Neural progenitor cell (in vitro differentiated cells): ENCODE data around the gene REEP1. TPM values are rescaled to one million over a fixed set of nuclear protein-coding genes. Genes with fewer than 3 reads are reported as not detected.

Source experiments
- DNase-seq: peaks from one replicate; pipeline ENCODE4 v3.0.0-alpha.2; 2016; ENCODE audit warnings: low spot score
- H2AFZ ChIP-seq: fragments of 200-600 bp; sonication (generic); replicated peaks from 2 replicates; pipeline ENCODE4 v1.6.1; 2016; ENCODE audit warnings: antibody characterized with exemption
- H3F3A ChIP-seq: fragments of 200-600 bp; sonication (generic); 2 replicates; pipeline ENCODE4 v1.6.1; 2016; ENCODE audit warnings: antibody characterized with exemption, low read depth
- H3K27ac ChIP-seq: fragments of 200-600 bp; sonication (generic); 2 replicates; pipeline ENCODE4 v1.5.1; 2016; ENCODE audit warnings: mild to moderate bottlenecking
- H3K27me3 ChIP-seq: fragments of 200-600 bp; sonication (generic); 2 replicates; pipeline ENCODE4 v1.6.1; 2016; ENCODE audit warnings: mild to moderate bottlenecking, moderate library complexity
- H3K36me3 ChIP-seq: fragments of 200-600 bp; sonication (generic); 2 replicates; pipeline ENCODE4 v1.5.1; 2016
- H3K4me1 ChIP-seq: fragments of 200-600 bp; sonication (generic); 2 replicates; pipeline ENCODE4 v1.6.1; 2016; ENCODE audit warnings: mixed run types
- H3K4me2 ChIP-seq: fragments of 200-600 bp; sonication (generic); 2 replicates; pipeline ENCODE4 v1.6.1; 2016
- H3K4me3 ChIP-seq: fragments of 200-600 bp; sonication (generic); 2 replicates; pipeline ENCODE4 v1.5.1; 2016
- H3K79me2 ChIP-seq: fragments of 200-600 bp; sonication (generic); 2 replicates; pipeline ENCODE4 v1.6.1; 2016; ENCODE audit warnings: low read depth
- H3K9ac ChIP-seq: fragments of 200-600 bp; sonication (generic); 2 replicates; pipeline ENCODE4 v1.6.1; 2016
- H3K9me3 ChIP-seq: fragments of 200-600 bp; sonication (generic); 2 replicates; pipeline ENCODE4 v1.5.1; 2016; ENCODE audit warnings: low read depth
- H4K20me1 ChIP-seq: fragments of 200-600 bp; sonication (generic); 2 replicates; pipeline ENCODE4 v1.6.1; 2016; ENCODE audit warnings: low read depth
- H3K27ac Mint-ChIP-seq: 3 replicates; pipeline ENCODE4 v1.8.0; 2021; ENCODE audit warnings: mixed read lengths
- H3K27me3 Mint-ChIP-seq: 2 replicates; pipeline ENCODE4 v1.8.0; 2022; ENCODE audit warnings: low read depth, mild to moderate bottlenecking, inconsistent platforms, moderate library complexity, mixed read lengths; ENCODE audit not compliant: insufficient read depth
- H3K36me3 Mint-ChIP-seq: 3 replicates; pipeline ENCODE4 v1.8.0; 2021; ENCODE audit warnings: mixed read lengths
- H3K4me1 Mint-ChIP-seq: 3 replicates; pipeline ENCODE4 v1.8.0; 2021; ENCODE audit warnings: mixed read lengths
- H3K4me3 Mint-ChIP-seq: 3 replicates; pipeline ENCODE4 v1.8.0; 2021; ENCODE audit warnings: mild to moderate bottlenecking, moderate library complexity, mixed read lengths
- H3K9me3 Mint-ChIP-seq: 3 replicates; pipeline ENCODE4 v1.8.0; 2020; ENCODE audit warnings: mixed read lengths
- EZH2 ChIP-seq: fragments of 200-600 bp; sonication (generic); IDR thresholded peaks from 2 replicates; pipeline ENCODE4 v1.6.1; 2017; ENCODE audit warnings: antibody characterized with exemption, mild to moderate bottlenecking, moderate library complexity
- EZH2phosphoT487 ChIP-seq: fragments of 200-600 bp; sonication (generic); IDR thresholded peaks from 2 replicates; pipeline ENCODE4 v1.6.1; 2017; ENCODE audit warnings: antibody characterized with exemption
- total RNA-seq: library from RNA; depleted of rRNA; stranded (reverse); fragments of >200 nt; gene quantifications from 2 replicates; pipeline ENCODE4 v1.2.3, GENCODE V29; 2015; ENCODE audit warnings: low replicate concordance
- TF ChIP-seq, protein P1 (sequence below): fragments of 200-600 bp; sonication (generic); IDR thresholded peaks from 2 replicates; pipeline ENCODE4 v1.5.1; 2017; ENCODE audit warnings: antibody characterized with exemption, mild to moderate bottlenecking

The REEP1 gene
- total RNA-seq, 1 donor from 2014 or later = 0.88 TPM

- peaks cover 44% of the 10 kb centered on the region for H3K27me3 Mint-ChIP-seq
- peak; percentile 7 for DNase-seq
- Histone ChIP-seq H3K4me2 (peak overlapping the region; percentile 100), H3K9ac (no peak overlapping the region), H3K36me3 (no peaks in the 10 kb centered on the region), H3K79me2 (no peaks in the 10 kb centered on the region), H3F3A (peaks cover 15% of the 10 kb centered on the region), H3K4me1 (peaks cover 17% of the 10 kb centered on the region), H2AFZ (no peak overlapping the region), H3K27me3 (peaks cover 82% of the 10 kb centered on the region), H3K9me3 (no peaks in the 10 kb centered on the region), H3K4me3 (peak overlapping the region; percentile 68), H3K27ac (no peak overlapping the region), H4K20me1 (peaks cover 16% of the 10 kb centered on the region)
- TF ChIP-seq EZH2 = no peak
- no peak for TF ChIP-seq EZH2phosphoT487
- no peaks in the 10 kb centered on the region for H3K36me3 Mint-ChIP-seq
- H3K27ac Mint-ChIP-seq = no peak overlapping the region
- peaks cover 5% of the 10 kb centered on the region for H3K9me3 Mint-ChIP-seq
- peak overlapping the region; percentile 92 for H3K4me3 Mint-ChIP-seq
- peaks cover 26% of the 10 kb centered on the region for H3K4me1 Mint-ChIP-seq
Measured at GRCh38 chr2:86335865-86336674, 1.4 kb downstream of the REEP1 start.

DNA sequence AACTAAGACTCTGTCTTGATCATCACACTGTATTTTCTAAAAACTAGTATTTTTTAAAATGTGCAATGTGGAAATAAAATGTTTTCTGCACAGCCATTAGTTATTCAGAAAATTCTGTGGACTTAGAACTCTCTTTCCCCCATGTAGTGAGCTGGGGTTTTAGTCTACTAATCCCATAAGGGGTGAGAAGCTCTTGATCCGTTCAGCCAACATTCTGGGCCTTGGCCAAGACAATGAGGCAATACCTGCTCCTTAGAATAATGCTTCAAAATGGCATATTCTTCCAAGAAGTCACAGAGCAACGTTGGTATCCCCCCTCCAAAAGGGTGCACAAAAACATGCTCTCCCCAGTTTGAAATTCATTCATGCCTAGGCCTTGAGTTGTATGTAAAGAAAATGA, 4.0 kb downstream of the REEP1 start:
- Histone ChIP-seq H3K4me3 (no peak overlapping the region), H3K9ac (no peak overlapping the region), H3K9me3 (no peaks in the 10 kb centered on the region), H3F3A (peaks cover 15% of the 10 kb centered on the region), H3K27me3 (peaks cover 56% of the 10 kb centered on the region), H3K79me2 (no peaks in the 10 kb centered on the region), H3K27ac (no peak overlapping the region), H3K36me3 (no peaks in the 10 kb centered on the region), H3K4me2 (no peak overlapping the region), H4K20me1 (peaks cover 14% of the 10 kb centered on the region), H3K4me1 (peaks cover 17% of the 10 kb centered on the region), H2AFZ (no peak overlapping the region)
- DNase-seq = no peak
- H3K4me1 Mint-ChIP-seq = peaks cover 26% of the 10 kb centered on the region
- no peaks in the 10 kb centered on the region for H3K36me3 Mint-ChIP-seq
- no peak overlapping the region for H3K27ac Mint-ChIP-seq
- peaks cover 8% of the 10 kb centered on the region for H3K9me3 Mint-ChIP-seq
- H3K27me3 Mint-ChIP-seq = peaks cover 34% of the 10 kb centered on the region
- H3K4me3 Mint-ChIP-seq = no peak overlapping the region
- no peak for TF ChIP-seq EZH2phosphoT487
- TF ChIP-seq, protein P1, sequence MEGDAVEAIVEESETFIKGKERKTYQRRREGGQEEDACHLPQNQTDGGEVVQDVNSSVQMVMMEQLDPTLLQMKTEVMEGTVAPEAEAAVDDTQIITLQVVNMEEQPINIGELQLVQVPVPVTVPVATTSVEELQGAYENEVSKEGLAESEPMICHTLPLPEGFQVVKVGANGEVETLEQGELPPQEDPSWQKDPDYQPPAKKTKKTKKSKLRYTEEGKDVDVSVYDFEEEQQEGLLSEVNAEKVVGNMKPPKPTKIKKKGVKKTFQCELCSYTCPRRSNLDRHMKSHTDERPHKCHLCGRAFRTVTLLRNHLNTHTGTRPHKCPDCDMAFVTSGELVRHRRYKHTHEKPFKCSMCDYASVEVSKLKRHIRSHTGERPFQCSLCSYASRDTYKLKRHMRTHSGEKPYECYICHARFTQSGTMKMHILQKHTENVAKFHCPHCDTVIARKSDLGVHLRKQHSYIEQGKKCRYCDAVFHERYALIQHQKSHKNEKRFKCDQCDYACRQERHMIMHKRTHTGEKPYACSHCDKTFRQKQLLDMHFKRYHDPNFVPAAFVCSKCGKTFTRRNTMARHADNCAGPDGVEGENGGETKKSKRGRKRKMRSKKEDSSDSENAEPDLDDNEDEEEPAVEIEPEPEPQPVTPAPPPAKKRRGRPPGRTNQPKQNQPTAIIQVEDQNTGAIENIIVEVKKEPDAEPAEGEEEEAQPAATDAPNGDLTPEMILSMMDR = no peak
- no peak for TF ChIP-seq EZH2

- no peak for TF ChIP-seq EZH2
- TF ChIP-seq, protein P1 = no peak
- TF ChIP-seq EZH2phosphoT487 = no peak
- H3K36me3 Mint-ChIP-seq = no peaks in the 10 kb centered on the region
- no peaks in the 10 kb centered on the region for H3K79me2 ChIP-seq
Measured at GRCh38 chr2:86332654-86333053, 4.8 kb downstream of the REEP1 start.

GRCh38 chr2:86331384-86331783, 6.0 kb downstream of the REEP1 start:
- Histone ChIP-seq H3K36me3 (no peaks in the 10 kb centered on the region), H3F3A (peaks cover 1% of the 10 kb centered on the region), H3K79me2 (no peaks in the 10 kb centered on the region), H3K4me2 (no peak overlapping the region), H4K20me1 (peaks cover 4% of the 10 kb centered on the region), H3K9me3 (no peaks in the 10 kb centered on the region), H3K4me3 (no peak overlapping the region), H3K9ac (no peak overlapping the region), H3K4me1 (peaks cover 9% of the 10 kb centered on the region), H3K27ac (no peak overlapping the region), H2AFZ (no peak overlapping the region), H3K27me3 (peaks cover 36% of the 10 kb centered on the region)
- peaks cover 17% of the 10 kb centered on the region for H3K4me1 Mint-ChIP-seq
- H3K27me3 Mint-ChIP-seq = peaks cover 29% of the 10 kb centered on the region
- H3K36me3 Mint-ChIP-seq = peaks cover 2% of the 10 kb centered on the region
- no peak for TF ChIP-seq EZH2phosphoT487
- no peak for TF ChIP-seq EZH2
- TF ChIP-seq, protein P1 = no peak
- no peak overlapping the region for H3K4me3 Mint-ChIP-seq
- H3K27ac Mint-ChIP-seq = no peak overlapping the region
- peaks cover 10% of the 10 kb centered on the region for H3K9me3 Mint-ChIP-seq
- DNase-seq = no peak

More at GRCh38 chr2:86332654-86333053, 4.8 kb downstream of the REEP1 start:
- peaks cover 48% of the 10 kb centered on the region for H3K27me3 ChIP-seq
- peaks cover 7% of the 10 kb centered on the region for H4K20me1 ChIP-seq
- Mint-ChIP-seq H3K27ac (no peak overlapping the region), H3K9me3 (peaks cover 8% of the 10 kb centered on the region), H3K4me3 (no peak overlapping the region), H3K27me3 (peaks cover 28% of the 10 kb centered on the region), H3K4me1 (peaks cover 22% of the 10 kb centered on the region)
- H3K4me2 ChIP-seq = no peak overlapping the region
- peaks cover 9% of the 10 kb centered on the region for H3F3A ChIP-seq
- no peak overlapping the region for H3K4me3 ChIP-seq
- no peak overlapping the region for H3K9ac ChIP-seq
- H3K27ac ChIP-seq = no peak overlapping the region
- DNase-seq = no peak
- H2AFZ ChIP-seq = no peak overlapping the region
- peaks cover 14% of the 10 kb centered on the region for H3K4me1 ChIP-seq
- H3K9me3 ChIP-seq = no peaks in the 10 kb centered on the region
- H3K36me3 ChIP-seq = no peaks in the 10 kb centered on the region
